Lower lobe of right lung (tissue), 2 donors: Measurements from ENCODE around the gene ZNF354C. TPM values are rescaled to one million over a fixed set of nuclear protein-coding genes. Genes with fewer than 3 reads are reported as not detected.
A peak's percentile ranks its signal among the peaks of the same experiment; 100 is the strongest.

ENCODE experiments used
- ATAC-seq, 2 donors: fragments of 200-7000 bp; cut with Tn5 transposase; one replicate each; pipeline ENCODE4 v1.9.1; 2020 to 2022; ENCODE audit warnings: mild to moderate bottlenecking in 2 of 2, moderate library complexity in 2 of 2
- DNase-seq: peaks from one replicate; pipeline ENCODE4 v3.0.0-alpha.2; 2020
- H3K27ac ChIP-seq: fragments of 200-600 bp; one replicate; pipeline ENCODE4 v1.8.0; 2022
- H3K27me3 ChIP-seq: fragments of 200-600 bp; one replicate; pipeline ENCODE4 v1.8.0; 2022; ENCODE audit warnings: low read depth
- H3K36me3 ChIP-seq: fragments of 200-600 bp; one replicate; pipeline ENCODE4 v1.8.0; 2022; ENCODE audit warnings: mild to moderate bottlenecking
- H3K4me1 ChIP-seq: fragments of 200-600 bp; one replicate; pipeline ENCODE4 v1.8.0; 2022
- H3K4me3 ChIP-seq: fragments of 200-600 bp; one replicate; pipeline ENCODE4 v1.8.0; 2022; ENCODE audit warnings: mild to moderate bottlenecking
- H3K9me3 ChIP-seq: fragments of 200-600 bp; one replicate; pipeline ENCODE4 v1.8.0; 2022
- CTCF ChIP-seq: fragments of 200-600 bp; IDR thresholded peaks from one replicate; pipeline ENCODE4 v1.8.0; 2022; ENCODE audit warnings: antibody characterized with exemption, mild to moderate bottlenecking
- intact Hi-C: fragments of 100-400 bp; cut with DNase I; formaldehyde crosslinking; loops from one replicate; pipeline ENCODE4 v1.11.0; 2022
- total RNA-seq: library from RNA; stranded (reverse); fragmentation: NEBNext Ultra II Directional; extraction: Animal tissue kit (Norgen Biotek cat#: 25700); gene quantifications from one replicate; pipeline ENCODE4 v1.2.1, GENCODE V29; 2021
- donor health status: DM: no; HTN: yes; CAD: no; lungs with severe emphysema.

The ZNF354C gene
- total RNA-seq, 1 donor from 2014 or later = 6.7 TPM

DNA sequence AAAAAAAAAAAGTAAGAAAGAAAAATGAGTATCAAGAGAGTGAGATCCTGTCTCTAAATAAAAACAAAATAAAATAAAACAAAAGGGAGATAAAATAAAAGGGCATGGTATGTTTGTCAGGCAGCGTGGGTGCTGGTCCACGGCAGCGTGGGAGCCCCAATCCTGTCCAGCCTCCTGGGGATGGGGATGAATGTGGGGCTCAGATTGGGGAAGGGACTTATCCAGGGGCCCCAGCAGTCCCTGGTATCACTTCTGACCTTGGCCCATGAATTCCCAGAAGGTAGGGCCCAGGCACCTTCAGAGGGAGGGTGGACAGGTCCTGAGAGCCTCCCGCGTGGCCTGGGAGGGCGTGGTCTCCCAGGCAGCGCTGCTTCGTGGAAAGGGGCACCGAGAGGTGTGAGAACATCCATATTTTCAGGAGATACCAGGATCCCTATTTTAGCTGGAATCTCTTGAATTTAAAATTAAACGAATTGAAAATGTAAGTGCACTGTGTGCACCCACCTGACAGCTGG is 71.2 kb downstream of the ZNF354C start:
- intact Hi-C loops = no loop called here
- Histone ChIP-seq H3K36me3 (peaks cover 6% of the 10 kb centered on the region), H3K4me1 (no peaks in the 10 kb centered on the region), H3K9me3 (no peaks in the 10 kb centered on the region), H3K27ac (no peak overlapping the region), H3K4me3 (no peak overlapping the region), H3K27me3 (no peaks in the 10 kb centered on the region)
- DNase-seq (peak; percentile 4), ATAC-seq (no peak)
- TF ChIP-seq CTCF = no peak

- no peak for TF ChIP-seq CTCF
- no peaks in the 10 kb centered on the region for H3K9me3 ChIP-seq
- intact Hi-C loops = no loop called here
- no peaks in the 10 kb centered on the region for H3K4me1 ChIP-seq
- peaks cover 6% of the 10 kb centered on the region for H3K36me3 ChIP-seq
- H3K27me3 ChIP-seq = no peaks in the 10 kb centered on the region
- H3K4me3 ChIP-seq = no peak overlapping the region
- DNase-seq = peak; percentile 34
- no peak for ATAC-seq
- H3K27ac ChIP-seq = no peak overlapping the region
Observed at GRCh38 chr5:179131886-179132585, 71.9 kb downstream of the ZNF354C start.

DNA sequence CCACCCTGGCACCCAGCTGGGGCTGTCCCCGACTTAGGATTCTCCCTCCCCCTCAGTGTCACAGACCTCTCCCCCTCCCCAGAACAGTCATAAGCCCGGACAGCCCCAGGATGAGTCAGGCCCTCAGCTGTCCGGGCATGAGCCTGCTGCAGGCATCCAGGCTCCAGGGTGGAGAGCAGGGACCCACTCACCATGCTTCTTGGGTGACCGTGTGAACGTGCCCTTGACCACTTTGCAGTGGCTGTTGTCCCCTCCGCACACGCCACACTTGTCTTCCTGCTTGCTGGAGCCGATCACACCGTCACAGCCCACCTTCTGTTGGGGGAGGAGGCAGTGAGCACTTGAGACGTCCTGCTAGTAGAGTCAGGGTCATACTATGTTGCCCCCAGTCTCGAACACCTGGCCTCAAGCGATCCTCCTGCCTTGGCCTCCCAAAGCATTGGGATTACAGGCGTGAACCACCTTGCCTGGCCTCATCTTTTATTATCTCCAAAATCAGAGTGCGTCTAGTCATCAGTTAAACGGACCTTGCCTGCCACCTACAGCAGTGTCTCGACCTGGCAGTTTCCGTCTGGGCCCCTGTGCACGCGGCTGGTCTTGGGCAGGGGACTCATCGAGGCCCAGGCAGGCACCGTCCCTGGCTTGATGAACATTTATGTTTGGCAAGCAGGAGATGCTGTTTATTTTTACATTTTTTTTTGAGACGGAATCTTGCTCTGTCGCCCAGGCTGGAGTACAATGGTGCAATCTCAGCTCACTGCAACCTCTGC is 72.6 kb downstream of the ZNF354C start:
- Histone ChIP-seq H3K27ac (no peak overlapping the region), H3K4me3 (no peak overlapping the region), H3K27me3 (no peaks in the 10 kb centered on the region), H3K4me1 (no peaks in the 10 kb centered on the region), H3K36me3 (peaks cover 6% of the 10 kb centered on the region), H3K9me3 (no peaks in the 10 kb centered on the region)
- peak; percentile 31 for DNase-seq
- ATAC-seq = no peak
- TF ChIP-seq CTCF = no peak
- intact Hi-C loops = no loop called here

Other genes starting within 250 kb of the ZNF354C start
- gene ZNF354B, start 200.4 kb upstream of the ZNF354C start, total RNA-seq = 15.0 TPM
- gene ZFP2, start 164.5 kb upstream of the ZNF354C start, total RNA-seq = 2.0 TPM
- gene ZNF454, start 119.2 kb upstream of the ZNF354C start, total RNA-seq = 2.6 TPM
- not detected for gene GRM6, start 65.1 kb upstream of the ZNF354C start, total RNA-seq
- gene ZNF879, start 36.6 kb upstream of the ZNF354C start, total RNA-seq = 7.3 TPM